Measurements from ENCODE around the gene TSSK2.
"Not testable (repeated sequence)": the region's sequence is repeated elsewhere in the genome, so short reads cannot be mapped to it uniquely, and the experiment has no call there.

The TSSK2 gene

GRCh38 chr22:19146215-19146968 is 15.3 kb downstream of the TSSK2 start:
- DNase-seq = no peak

- DNase-seq = no peak
These were observed 16.2 kb downstream of the TSSK2 start for GRCh38 chr22:19147195-19147780.

- DNase-seq = no peak
These were observed 17.4 kb downstream of the TSSK2 start for GRCh38 chr22:19148417-19149046.

GRCh38 chr22:19149047-19149883 is 18.2 kb downstream of the TSSK2 start:
- no peak for DNase-seq

GRCh38 chr22:19149991-19150390 is 18.9 kb downstream of the TSSK2 start, which contains the start of gene GSC2:
Gene GSC2, minus strand, starts transcription at chr22:19150292. Its CDS starts 9 bp downstream, at chr22:19150283.
- no peak for DNase-seq

GRCh38 chr22:19150482-19151328 is 19.6 kb downstream of the TSSK2 start:
- DNase-seq = no peak

GRCh38 chr22:19151329-19152191 is 20.5 kb downstream of the TSSK2 start:
- no peak for DNase-seq

GRCh38 chr22:19152942-19153883 is 22.1 kb downstream of the TSSK2 start:
- DNase-seq = no peak

- DNase-seq = not testable (repeated sequence)
These were observed 25.0 kb downstream of the TSSK2 start for GRCh38 chr22:19156109-19156508.

GRCh38 chr22:19158649-19159048 is 27.5 kb downstream of the TSSK2 start:
- DNase-seq = not testable (repeated sequence)

- no peak for DNase-seq
These were observed 33.3 kb downstream of the TSSK2 start for GRCh38 chr22:19164425-19164824.

GRCh38 chr22:19166421-19166820 is 35.3 kb downstream of the TSSK2 start:
- DNase-seq = no peak

GRCh38 chr22:19167106-19167869 is 36.2 kb downstream of the TSSK2 start:
- DNase-seq = no peak

GRCh38 chr22:19168088-19168890 is 37.2 kb downstream of the TSSK2 start:
- no peak for DNase-seq

GRCh38 chr22:19169002-19169946 is 38.2 kb downstream of the TSSK2 start:
- no peak for DNase-seq

- no peak for DNase-seq
These were observed 38.8 kb downstream of the TSSK2 start for GRCh38 chr22:19169947-19170318.

All from fibroblast of skin of right biceps (primary cell).